ENCODE results near the gene POLG. TPM values are rescaled to one million over a fixed set of nuclear protein-coding genes. Genes with fewer than 3 reads are reported as not detected.

The POLG gene
- total RNA-seq, 1 experiment from 2014 or later, result 83.5 TPM

- H3K36me3 ChIP-seq (ENCODE audit: low read depth, low read length), result no peaks in the 10 kb centered on the region
- H3K9me3 ChIP-seq (ENCODE audit: low read length), result no peaks in the 10 kb centered on the region
- H3F3A ChIP-seq (ENCODE audit: low read length, unreplicated experiment), result no peaks in the 10 kb centered on the region
- TF ChIP-seq, protein P1, sequence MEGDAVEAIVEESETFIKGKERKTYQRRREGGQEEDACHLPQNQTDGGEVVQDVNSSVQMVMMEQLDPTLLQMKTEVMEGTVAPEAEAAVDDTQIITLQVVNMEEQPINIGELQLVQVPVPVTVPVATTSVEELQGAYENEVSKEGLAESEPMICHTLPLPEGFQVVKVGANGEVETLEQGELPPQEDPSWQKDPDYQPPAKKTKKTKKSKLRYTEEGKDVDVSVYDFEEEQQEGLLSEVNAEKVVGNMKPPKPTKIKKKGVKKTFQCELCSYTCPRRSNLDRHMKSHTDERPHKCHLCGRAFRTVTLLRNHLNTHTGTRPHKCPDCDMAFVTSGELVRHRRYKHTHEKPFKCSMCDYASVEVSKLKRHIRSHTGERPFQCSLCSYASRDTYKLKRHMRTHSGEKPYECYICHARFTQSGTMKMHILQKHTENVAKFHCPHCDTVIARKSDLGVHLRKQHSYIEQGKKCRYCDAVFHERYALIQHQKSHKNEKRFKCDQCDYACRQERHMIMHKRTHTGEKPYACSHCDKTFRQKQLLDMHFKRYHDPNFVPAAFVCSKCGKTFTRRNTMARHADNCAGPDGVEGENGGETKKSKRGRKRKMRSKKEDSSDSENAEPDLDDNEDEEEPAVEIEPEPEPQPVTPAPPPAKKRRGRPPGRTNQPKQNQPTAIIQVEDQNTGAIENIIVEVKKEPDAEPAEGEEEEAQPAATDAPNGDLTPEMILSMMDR (conservative IDR thresholded peaks at IDR 0.05; ENCODE audit: low read depth, low read length), result no peak
- TF ChIP-seq EZH2phosphoT487 (IDR thresholded peaks at IDR 0.05; ENCODE audit: borderline replicate concordance, low read length) (no peak), EZH2 (IDR thresholded peaks at IDR 0.05; ENCODE audit: low read length, unreplicated experiment) (no peak)
- H3K4me1 ChIP-seq (ENCODE audit: insufficient read depth, low read length), result no peaks in the 10 kb centered on the region
- no TSS peak for BruUV-seq (replicated peaks)
- POLR2A ChIA-PET (ENCODE audit: unreplicated experiment), result no interaction called here
- H3K79me2 ChIP-seq (ENCODE audit: low read length), result no peaks in the 10 kb centered on the region
- H3K27me3 ChIP-seq (ENCODE audit: low read length), result peaks cover 18% of the 10 kb centered on the region
- no peak for DNase-seq
- H3K4me3 ChIP-seq (ENCODE audit: low read length), result no peak overlapping the region
- intact Hi-C loops (cut with micrococcal nuclease), result no loop called here
- no peak overlapping the region for H2AFZ ChIP-seq (ENCODE audit: low read length)
- H3K4me2 ChIP-seq (ENCODE audit: low read length), result no peak overlapping the region
- CTCF ChIA-PET, result no interaction called here
- H4K20me1 ChIP-seq (ENCODE audit: low read length), result no peaks in the 10 kb centered on the region
- H3K9ac ChIP-seq (ENCODE audit: low read length), result no peak overlapping the region
- H3K27ac ChIP-seq (ENCODE audit: low read length), result no peak overlapping the region
- no peaks in the 10 kb centered on the region for H3K9me2 ChIP-seq (replicated peaks; ENCODE audit: low read length)
- ATAC-seq, result no peak
Observed at GRCh38 chr15:89372069-89372935, 37.7 kb upstream of the POLG start.

DNA sequence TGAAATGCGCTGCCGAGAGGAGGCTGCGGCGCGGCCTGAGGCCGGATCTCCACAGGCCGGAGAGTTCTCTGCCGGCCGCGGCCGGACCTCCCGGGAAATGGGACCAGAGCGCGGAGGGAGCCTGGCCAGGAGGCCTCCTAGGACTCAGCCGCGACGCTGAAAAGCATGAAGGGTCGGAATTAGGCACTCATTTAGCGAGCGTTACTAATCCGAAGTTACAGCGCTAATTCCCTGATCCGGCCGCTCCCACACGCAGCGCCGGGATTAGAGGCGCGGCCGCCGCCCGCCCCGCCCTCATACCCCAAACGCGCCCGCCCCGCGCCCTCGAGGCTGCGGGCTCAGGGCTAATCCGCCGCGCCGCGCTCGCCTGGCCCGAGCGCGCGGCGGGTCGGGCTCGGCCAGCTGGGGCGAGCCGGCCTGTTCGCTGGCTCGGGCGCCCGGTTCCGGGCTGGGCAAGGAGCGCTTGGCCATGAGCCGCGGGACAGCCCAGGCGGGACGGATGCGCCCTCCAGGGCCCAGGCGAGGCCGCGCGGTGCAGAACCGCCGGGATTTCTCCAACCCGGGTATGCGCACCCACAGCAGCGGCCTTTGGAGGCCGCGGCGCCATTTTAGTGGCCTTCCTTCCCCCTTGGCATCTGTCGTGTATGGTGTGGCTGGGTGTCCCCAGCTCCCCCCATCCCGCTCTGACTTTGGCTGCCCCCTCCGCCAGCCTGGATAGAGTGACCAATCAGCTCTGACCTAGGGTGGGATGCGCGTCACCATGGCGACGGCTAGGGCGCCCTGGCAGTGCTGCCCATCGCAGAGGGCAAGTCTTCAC, 36.8 kb upstream of the POLG start:
- no TSS peak for BruUV-seq (replicated peaks)
- H3K4me1 ChIP-seq (ENCODE audit: insufficient read depth, low read length), result no peaks in the 10 kb centered on the region
- POLR2A ChIA-PET (ENCODE audit: unreplicated experiment), result no interaction called here
- H3K27ac ChIP-seq (ENCODE audit: low read length), result no peak overlapping the region
- no peaks in the 10 kb centered on the region for H3K9me2 ChIP-seq (replicated peaks; ENCODE audit: low read length)
- TF ChIP-seq, protein P1 (conservative IDR thresholded peaks at IDR 0.05; ENCODE audit: low read depth, low read length), result no peak
- TF ChIP-seq EZH2phosphoT487 (IDR thresholded peaks at IDR 0.05; ENCODE audit: borderline replicate concordance, low read length) (no peak), EZH2 (IDR thresholded peaks at IDR 0.05; ENCODE audit: low read length, unreplicated experiment) (no peak)
- H4K20me1 ChIP-seq (ENCODE audit: low read length), result no peaks in the 10 kb centered on the region
- H3K36me3 ChIP-seq (ENCODE audit: low read depth, low read length), result no peaks in the 10 kb centered on the region
- intact Hi-C loops (cut with micrococcal nuclease), result no loop called here
- peak overlapping the region; percentile 48; the same call in 1 of the 2 replicates for H3K4me3 ChIP-seq (ENCODE audit: low read length)
- H3K4me2 ChIP-seq (ENCODE audit: low read length), result peak overlapping the region; percentile 65
- H3K9ac ChIP-seq (ENCODE audit: low read length), result no peak overlapping the region
- H3K9me3 ChIP-seq (ENCODE audit: low read length), result no peaks in the 10 kb centered on the region
- H3K79me2 ChIP-seq (ENCODE audit: low read length), result no peaks in the 10 kb centered on the region
- no peaks in the 10 kb centered on the region for H3F3A ChIP-seq (ENCODE audit: low read length, unreplicated experiment)
- DNase-seq (no peak), ATAC-seq (peak; percentile 37; the same call in 1 of the 2 replicates)
- H2AFZ ChIP-seq (ENCODE audit: low read length), result 0 out of 2 replicates have a peak overlapping the region, but pooled peaks have one; percentile 26
- H3K27me3 ChIP-seq (ENCODE audit: low read length), result peaks cover 25% of the 10 kb centered on the region
- CTCF ChIA-PET, result no interaction called here

All from PC-3 (cell line).